WTC11 (cell line): ENCODE data around the gene CHTF8. TPM values are rescaled to one million over a fixed set of nuclear protein-coding genes. Genes with fewer than 3 reads are reported as not detected.

ENCODE experiments used
- ATAC-seq: fragments of 200-7000 bp; cut with Tn5 transposase; 2 replicates; pipeline ENCODE4 v1.10.0; 2021; ENCODE audit warnings: mild to moderate bottlenecking, moderate library complexity
- CTCF ChIA-PET: fragments of 300-600 bp; sonication (Branson Sonifier 250); formaldehyde crosslinking; loops from one replicate; lab custom pipeline; 2021; ENCODE audit warnings: antibody characterized with exemption; lab: Charles Lee
- POLR2A ChIA-PET: fragments of 350-600 bp; sonication (Branson Sonifier 250); formaldehyde crosslinking; loops from one replicate; lab custom pipeline; 2021; ENCODE audit warnings: antibody characterized with exemption; lab: Charles Lee
- DNase-seq: peaks from one replicate; pipeline ENCODE4 v3.0.0; 2021; ENCODE audit warnings: low spot score
- H3K27ac Mint-ChIP-seq: 2 replicates; pipeline ENCODE4 v1.8.0; 2021; ENCODE audit warnings: mixed read lengths
- H3K27me3 Mint-ChIP-seq: 2 replicates; pipeline ENCODE4 v1.8.0; 2021; ENCODE audit warnings: low read depth, mild to moderate bottlenecking, moderate library complexity, mixed read lengths
- H3K36me3 Mint-ChIP-seq: 2 replicates; pipeline ENCODE4 v1.8.0; 2021; ENCODE audit warnings: mixed read lengths
- H3K4me1 Mint-ChIP-seq: 2 replicates; pipeline ENCODE4 v1.8.0; 2022; ENCODE audit warnings: mixed read lengths
- H3K4me3 Mint-ChIP-seq: 2 replicates; pipeline ENCODE4 v1.8.0; 2021; ENCODE audit warnings: mild to moderate bottlenecking, moderate library complexity, mixed read lengths
- H3K9me3 Mint-ChIP-seq: 2 replicates; pipeline ENCODE4 v1.8.0; 2021; ENCODE audit warnings: mixed read lengths
- ARID4B ChIP-seq: sonication (generic); formaldehyde crosslinking; IDR thresholded peaks from 2 replicates; pipeline ENCODE4 v1.8.0; 2023; ENCODE audit warnings: missing genetic modification reagents, mild to moderate bottlenecking, borderline replicate concordance
- ATF1 ChIP-seq: sonication (generic); formaldehyde crosslinking; IDR thresholded peaks from 2 replicates; pipeline ENCODE4 v1.8.1; 2023; ENCODE audit warnings: mild to moderate bottlenecking, moderate library complexity, missing genetic modification reagents
- ATF2 ChIP-seq: sonication (generic); formaldehyde crosslinking; IDR thresholded peaks from 2 replicates; pipeline ENCODE4 v1.8.1; 2022; ENCODE audit warnings: low read depth, missing genetic modification reagents, borderline replicate concordance
- ESRRA ChIP-seq: sonication (generic); formaldehyde crosslinking; IDR thresholded peaks from 2 replicates; pipeline ENCODE4 v1.8.1; 2022; ENCODE audit warnings: mild to moderate bottlenecking, missing genetic modification reagents, borderline replicate concordance
- FOXJ3 ChIP-seq: sonication (generic); formaldehyde crosslinking; IDR thresholded peaks from 2 replicates; pipeline ENCODE4 v1.9.0; 2021; ENCODE audit warnings: missing genetic modification reagents, mild to moderate bottlenecking, borderline replicate concordance
- FOXP4 ChIP-seq: sonication (generic); formaldehyde crosslinking; IDR thresholded peaks from 2 replicates; pipeline ENCODE4 v1.8.0; 2022; ENCODE audit warnings: mild to moderate bottlenecking, missing genetic modification reagents
- HMGA2 ChIP-seq: fragments of 250-450 bp; sonication (Bioruptor Pico); IDR thresholded peaks from 2 replicates; pipeline ENCODE4 v1.4.0; 2021; ENCODE audit warnings: mild to moderate bottlenecking, moderate library complexity
- JUN ChIP-seq: sonication (generic); formaldehyde crosslinking; IDR thresholded peaks from 2 replicates; pipeline ENCODE4 v1.8.0; 2023; ENCODE audit warnings: mild to moderate bottlenecking, missing genetic modification reagents
- MLX ChIP-seq: sonication (generic); formaldehyde crosslinking; IDR thresholded peaks from 2 replicates; pipeline ENCODE4 v1.8.1; 2023; ENCODE audit warnings: mild to moderate bottlenecking, missing genetic modification reagents, moderate library complexity
- NFATC4 ChIP-seq: fragments of 250-450 bp; sonication (Bioruptor Pico); IDR thresholded peaks from 2 replicates; pipeline ENCODE4 v1.9.0; 2021; ENCODE audit warnings: mild to moderate bottlenecking
- NR3C1 ChIP-seq: sonication (generic); formaldehyde crosslinking; conservative IDR thresholded peaks from 2 replicates; pipeline ENCODE4 v1.8.1; 2023; ENCODE audit warnings: low read depth, mild to moderate bottlenecking, missing genetic modification reagents
- SP1 ChIP-seq: sonication (generic); formaldehyde crosslinking; conservative IDR thresholded peaks from 2 replicates; pipeline ENCODE4 v1.8.1; 2022; ENCODE audit warnings: missing genetic modification reagents
- STAT6 ChIP-seq: sonication (generic); formaldehyde crosslinking; conservative IDR thresholded peaks from 2 replicates; pipeline ENCODE4 v1.8.1; 2023; ENCODE audit warnings: mild to moderate bottlenecking, low read depth, missing genetic modification reagents, moderate library complexity
- TCF7 ChIP-seq: sonication (generic); formaldehyde crosslinking; IDR thresholded peaks from 2 replicates; pipeline ENCODE4 v1.8.0; 2022; ENCODE audit warnings: mild to moderate bottlenecking, low read depth, missing genetic modification reagents, moderate library complexity
- TP53 ChIP-seq: sonication (generic); formaldehyde crosslinking; IDR thresholded peaks from 2 replicates; pipeline ENCODE4 v1.8.1; 2023; ENCODE audit warnings: mild to moderate bottlenecking, missing genetic modification reagents
- ZNF317 ChIP-seq: sonication (generic); formaldehyde crosslinking; IDR thresholded peaks from 2 replicates; pipeline ENCODE4 v1.8.1; 2023; ENCODE audit warnings: low read depth, mild to moderate bottlenecking, moderate library complexity, missing genetic modification reagents, borderline replicate concordance
- ZNF396 ChIP-seq: fragments of 250-450 bp; sonication (Bioruptor Pico); IDR thresholded peaks from 2 replicates; pipeline ENCODE4 v1.8.0; 2021; ENCODE audit warnings: mild to moderate bottlenecking, moderate library complexity, borderline replicate concordance
- ZNF671 ChIP-seq: fragments of 250-450 bp; sonication (Bioruptor Pico); IDR thresholded peaks from 2 replicates; pipeline ENCODE4 v1.8.0; 2021; ENCODE audit warnings: mild to moderate bottlenecking
- total RNA-seq: library from RNA; stranded (reverse); gene quantifications from 3 replicates; pipeline ENCODE4 v1.2.3, GENCODE V29; 2021

The CHTF8 gene
- total RNA-seq, 1 experiment from 2014 or later: 115 TPM

GRCh38 chr16:69115837-69116236 is 16.6 kb downstream of the CHTF8 start:
- ChIA-PET POLR2A (no interaction called here), CTCF (interaction anchor here (0.9 kb wide), 2 partner anchors 12 to 14 kb away, joined by 4 to 6 read pairs; no protein-coding TSS in a partner anchor)
- peaks cover 88% of the 10 kb centered on the region for H3K36me3 Mint-ChIP-seq
- ATAC-seq: no peak
- no peak for DNase-seq
- H3K27me3 Mint-ChIP-seq: no peaks in the 10 kb centered on the region
- H3K4me3 Mint-ChIP-seq: no peak overlapping the region
- no peaks in the 10 kb centered on the region for H3K9me3 Mint-ChIP-seq
- peak overlapping the region; percentile 32; the same call in 1 of the 2 replicates for H3K27ac Mint-ChIP-seq
- TF ChIP-seq HMGA2 (CRISPR knock-in tag) (no peak), NR3C1 (CRISPR knock-in tag) (no peak), ESRRA (CRISPR knock-in tag) (no peak), FOXJ3 (CRISPR knock-in tag) (no peak), ATF1 (CRISPR knock-in tag) (no peak), MLX (CRISPR knock-in tag) (no peak), ZNF671 (CRISPR knock-in tag) (no peak), ARID4B (no peak), TCF7 (CRISPR knock-in tag) (no peak), NFATC4 (CRISPR knock-in tag) (no peak), SP1 (CRISPR knock-in tag) (no peak), STAT6 (CRISPR knock-in tag) (no peak), ATF2 (CRISPR knock-in tag) (no peak), JUN (no peak), FOXP4 (no peak), ZNF396 (CRISPR knock-in tag) (no peak), ZNF317 (CRISPR knock-in tag) (no peak), TP53 (CRISPR knock-in tag) (no peak)
- peaks cover 15% of the 10 kb centered on the region for H3K4me1 Mint-ChIP-seq
